OCI-LY7 (cell line): ENCODE data around the gene CNTN5. TPM values are rescaled to one million over a fixed set of nuclear protein-coding genes. Genes with fewer than 3 reads are reported as not detected.

ENCODE experiments used
- Bru-seq: library from RNA; stranded (reverse); fragments of 400-500 nt; gene quantifications from one replicate; lab custom pipeline; 2021; lab: Mats Ljungman, UMichigan
- BruChase-seq, 2 experiments: library from RNA; stranded (reverse); fragments of 400-500 nt; gene quantifications; one replicate each; lab custom pipeline; 2021; lab: Mats Ljungman, UMichigan
- BruUV-seq: library from RNA; stranded (reverse); fragments of 400-500 nt; replicated peaks from 2 replicates; lab custom pipeline; 2021; lab: Mats Ljungman, UMichigan
- CTCF ChIA-PET: fragments of 300-600 bp; sonication (Branson Sonifier 250); formaldehyde crosslinking; loops from one replicate; lab custom pipeline; 2022; ENCODE audit warnings: antibody characterized with exemption; ENCODE audit not compliant: unreplicated experiment; lab: Charles Lee
- POLR2A ChIA-PET: fragments of 300-600 bp; sonication (Branson Sonifier 250); formaldehyde crosslinking; loops from one replicate; lab custom pipeline; 2022; ENCODE audit warnings: antibody characterized with exemption; lab: Charles Lee
- DNase-seq: peaks from one replicate; pipeline ENCODE4 v3.0.0-alpha.2; 2015; ENCODE audit warnings: low spot score
- H2AFZ ChIP-seq: fragments of 200-600 bp; sonication (generic), shearing (Covaris generic); 2 replicates; pipeline ENCODE4 v1.6.1; 2014; ENCODE audit warnings: mild to moderate bottlenecking, antibody characterized with exemption, low read length, moderate library complexity
- H3K27ac ChIP-seq: fragments of 200-600 bp; sonication (generic); 2 replicates; pipeline ENCODE4 v1.5.1; 2014; ENCODE audit warnings: mixed run types, low read depth, mild to moderate bottlenecking, moderate library complexity, low read length, inconsistent platforms; ENCODE audit not compliant: poor library complexity, severe bottlenecking
- H3K36me3 ChIP-seq: fragments of 200-600 bp; sonication (generic); 2 replicates; pipeline ENCODE4 v1.6.1; 2014; ENCODE audit warnings: mild to moderate bottlenecking, antibody characterized with exemption, low read length, moderate library complexity, mixed read lengths; ENCODE audit not compliant: insufficient read depth
- H3K4me1 ChIP-seq: fragments of 200-600 bp; sonication (generic); 2 replicates; pipeline ENCODE4 v1.5.1; 2014; ENCODE audit warnings: mild to moderate bottlenecking, low read length; ENCODE audit not compliant: insufficient read depth, poor library complexity, severe bottlenecking
- H3K4me2 ChIP-seq: fragments of 200-600 bp; sonication (generic); 2 replicates; pipeline ENCODE4 v1.6.1; 2014; ENCODE audit warnings: mild to moderate bottlenecking, low read length
- H3K4me3 ChIP-seq: fragments of 200-600 bp; sonication (generic); 2 replicates; pipeline ENCODE4 v1.5.1; 2014; ENCODE audit warnings: mild to moderate bottlenecking, low read depth, low read length; ENCODE audit not compliant: poor library complexity, severe bottlenecking
- H3K79me2 ChIP-seq: fragments of 200-600 bp; sonication (generic); 2 replicates; pipeline ENCODE4 v1.6.1; 2016; ENCODE audit warnings: low read depth, mild to moderate bottlenecking, low read length, moderate library complexity, mixed read lengths; ENCODE audit not compliant: insufficient read depth
- H3K9me2 ChIP-seq: fragments of 200-600 bp; sonication (generic); 2 replicates; pipeline ENCODE4 v1.6.1; 2016; ENCODE audit warnings: mild to moderate bottlenecking, low read length, mixed read lengths; ENCODE audit not compliant: insufficient read depth
- H3K9me3 ChIP-seq: fragments of 200-600 bp; sonication (generic); 2 replicates; pipeline ENCODE4 v1.6.1; 2014; ENCODE audit warnings: mild to moderate bottlenecking, mixed run types, low read length, mixed read lengths
- H4K20me1 ChIP-seq: fragments of 200-600 bp; sonication (generic); 2 replicates; pipeline ENCODE4 v1.6.1; 2014; ENCODE audit warnings: mild to moderate bottlenecking, antibody characterized with exemption, low read length, moderate library complexity, mixed read lengths; ENCODE audit not compliant: insufficient read depth
- EZH2phosphoT487 ChIP-seq: fragments of 200-600 bp; sonication (generic); IDR thresholded peaks from 2 replicates; pipeline ENCODE4 v1.6.1; 2018; ENCODE audit warnings: low read depth, borderline replicate concordance, mild to moderate bottlenecking, mixed run types, antibody characterized with exemption, low read length, moderate library complexity, mixed read lengths
- intact Hi-C: fragments of 100-400 bp; cut with micrococcal nuclease; formaldehyde crosslinking; loops from one replicate; pipeline ENCODE4 v1.10.0; 2022; ENCODE audit not compliant: unreplicated experiment
- long read RNA-seq: library from polyadenylated mRNA; stranded (forward); transcript quantifications from one replicate; pipeline ENCODE4 v2.0.0, GENCODE V29; 2022
- total RNA-seq, 2 experiments: library from RNA; depleted of rRNA in 1 of 2; stranded (reverse); fragments of >200 nt in 1 of 2; shearing (Covaris generic) in 1 of 2; gene quantifications; 2 replicates each; pipeline ENCODE4 v1.2.3, GENCODE V29; 2014 to 2022
- TF ChIP-seq, protein P1 (sequence below): fragments of 200-600 bp; sonication (generic); conservative IDR thresholded peaks from 2 replicates; pipeline ENCODE4 v1.5.1; 2014; ENCODE audit warnings: mild to moderate bottlenecking, antibody characterized with exemption, low read length, moderate library complexity, mixed read lengths

The CNTN5 gene
- not detected in 2 replicates for total RNA-seq (2014; rRNA removed; shearing (Covaris generic))
- not detected in 2 replicates for total RNA-seq (2022)
- Bru-seq, nascent RNA = percentile 1 among the genes with signal in this experiment
- BruChase-seq, experiment 1, labeled RNA remaining after a 6-hour chase = percentile 1 among the genes with signal in this experiment
- BruChase-seq, experiment 2, labeled RNA remaining after a 2-hour chase = percentile 1 among the genes with signal in this experiment
- long read RNA-seq = 0 reads

DNA sequence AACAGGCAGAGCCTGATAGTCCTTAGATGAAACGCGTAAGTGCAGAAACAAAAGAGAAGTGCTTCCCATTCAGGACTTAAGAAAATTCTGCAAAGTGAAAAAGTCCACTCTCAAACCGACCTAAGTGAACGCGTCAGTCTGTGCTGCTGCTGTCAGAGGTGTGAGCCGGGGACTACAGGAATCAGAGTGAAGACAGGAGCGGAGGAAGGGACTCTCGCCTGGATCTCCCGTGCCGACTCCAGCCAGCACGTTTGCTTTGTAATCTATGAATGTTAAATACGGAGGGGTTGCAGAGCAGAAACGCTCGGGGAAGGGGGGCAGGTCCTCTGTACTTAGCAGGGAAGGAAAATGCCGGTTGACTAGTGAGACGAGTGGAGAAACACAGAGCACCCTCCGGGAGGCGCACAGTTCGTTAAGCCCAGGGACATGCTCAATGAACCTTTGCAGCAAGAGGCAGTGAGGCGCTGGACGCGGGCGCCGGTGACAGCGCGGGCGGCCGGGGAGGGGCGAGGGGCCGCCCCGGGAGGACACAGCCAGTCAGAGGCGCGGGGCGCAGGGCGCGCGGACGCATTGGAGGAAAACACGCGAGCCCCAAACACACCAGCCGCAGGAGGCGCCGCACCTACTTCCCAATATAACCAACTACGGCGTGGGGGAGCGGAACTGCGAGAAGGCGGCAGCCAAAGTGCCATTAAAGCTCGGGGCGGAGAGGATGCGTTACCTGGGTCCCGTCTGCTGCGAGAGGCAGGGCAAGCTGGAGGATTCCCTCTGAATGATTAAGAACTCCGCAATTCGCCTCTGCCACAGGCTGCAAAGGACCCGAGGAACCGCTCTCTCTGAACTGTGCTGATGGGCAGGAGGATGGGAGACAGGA is at the start of gene CNTN5:
Gene CNTN5 (plus strand): TSS at position 598 of the 874 bp plus-strand sequence.
- ChIA-PET CTCF (no interaction called here), POLR2A (no interaction called here)
- H3K36me3 ChIP-seq = no peaks in the 10 kb centered on the region
- H3K79me2 ChIP-seq = no peaks in the 10 kb centered on the region
- no peak within 1 kb of the TSS for H3K4me2 ChIP-seq
- H3K4me3 ChIP-seq = no peak within 1 kb of the TSS
- no peaks in the 10 kb centered on the region for H3K9me3 ChIP-seq
- H4K20me1 ChIP-seq = no peaks in the 10 kb centered on the region
- no peaks in the 10 kb centered on the region for H3K4me1 ChIP-seq
- no peak within 1 kb of the TSS for H3K27ac ChIP-seq
- no peak within 1 kb of the TSS for H2AFZ ChIP-seq
- DNase-seq = no peak
- no TSS peak for BruUV-seq
- intact Hi-C loops = no loop called here
- H3K9me2 ChIP-seq = no peaks in the 10 kb centered on the region
- no peak for TF ChIP-seq EZH2phosphoT487
- TF ChIP-seq, protein P1, sequence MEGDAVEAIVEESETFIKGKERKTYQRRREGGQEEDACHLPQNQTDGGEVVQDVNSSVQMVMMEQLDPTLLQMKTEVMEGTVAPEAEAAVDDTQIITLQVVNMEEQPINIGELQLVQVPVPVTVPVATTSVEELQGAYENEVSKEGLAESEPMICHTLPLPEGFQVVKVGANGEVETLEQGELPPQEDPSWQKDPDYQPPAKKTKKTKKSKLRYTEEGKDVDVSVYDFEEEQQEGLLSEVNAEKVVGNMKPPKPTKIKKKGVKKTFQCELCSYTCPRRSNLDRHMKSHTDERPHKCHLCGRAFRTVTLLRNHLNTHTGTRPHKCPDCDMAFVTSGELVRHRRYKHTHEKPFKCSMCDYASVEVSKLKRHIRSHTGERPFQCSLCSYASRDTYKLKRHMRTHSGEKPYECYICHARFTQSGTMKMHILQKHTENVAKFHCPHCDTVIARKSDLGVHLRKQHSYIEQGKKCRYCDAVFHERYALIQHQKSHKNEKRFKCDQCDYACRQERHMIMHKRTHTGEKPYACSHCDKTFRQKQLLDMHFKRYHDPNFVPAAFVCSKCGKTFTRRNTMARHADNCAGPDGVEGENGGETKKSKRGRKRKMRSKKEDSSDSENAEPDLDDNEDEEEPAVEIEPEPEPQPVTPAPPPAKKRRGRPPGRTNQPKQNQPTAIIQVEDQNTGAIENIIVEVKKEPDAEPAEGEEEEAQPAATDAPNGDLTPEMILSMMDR = no peak

DNA sequence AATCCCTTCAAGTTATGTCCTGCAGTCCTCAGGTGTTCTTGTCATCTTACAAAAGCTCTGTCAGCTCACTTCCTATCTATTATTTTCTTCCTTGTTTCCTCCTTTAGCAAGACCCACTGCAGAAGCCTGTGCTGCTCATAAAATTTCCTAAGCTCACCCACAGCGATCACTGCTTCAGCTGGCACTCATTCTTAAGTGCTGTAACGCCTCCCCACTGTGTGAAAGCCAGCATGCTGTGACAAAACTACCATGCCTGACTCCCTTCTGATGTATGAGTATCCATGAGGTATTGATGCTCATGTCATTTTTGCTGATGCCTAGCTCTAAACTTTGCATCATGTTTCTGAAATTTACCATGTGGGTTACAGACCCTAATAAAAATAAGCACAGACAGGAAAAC is 41.5 kb upstream of the CNTN5 start:
- BruUV-seq = no TSS peak
- TF ChIP-seq, protein P1 = no peak
- TF ChIP-seq EZH2phosphoT487 = no peak
- Histone ChIP-seq H3K79me2 (no peaks in the 10 kb centered on the region), H4K20me1 (no peaks in the 10 kb centered on the region), H3K27ac (no peak overlapping the region), H3K9me2 (no peaks in the 10 kb centered on the region), H3K4me1 (no peaks in the 10 kb centered on the region), H3K36me3 (no peaks in the 10 kb centered on the region), H3K4me3 (no peak overlapping the region), H2AFZ (no peak overlapping the region), H3K4me2 (no peak overlapping the region), H3K9me3 (no peaks in the 10 kb centered on the region)
- DNase-seq = no peak
- POLR2A ChIA-PET = interaction anchor here (0.6 kb wide), 1 partner anchor 1253 kb away, joined by 3 read pairs; no protein-coding TSS in a partner anchor
- CTCF ChIA-PET = no interaction called here
- intact Hi-C loops = no loop called here
